HS-27A (cell line): Measurements from ENCODE around the gene RMC1.
"Not testable (repeated sequence)": the region's sequence is repeated elsewhere in the genome, so short reads cannot be mapped to it uniquely, and the experiment has no call there.

ENCODE experiments used
- DNase-seq: peaks from one replicate; pipeline ENCODE4 v3.0.0-alpha.2; 2012; ENCODE audit warnings: low read depth, missing footprints

The RMC1 gene

DNA sequence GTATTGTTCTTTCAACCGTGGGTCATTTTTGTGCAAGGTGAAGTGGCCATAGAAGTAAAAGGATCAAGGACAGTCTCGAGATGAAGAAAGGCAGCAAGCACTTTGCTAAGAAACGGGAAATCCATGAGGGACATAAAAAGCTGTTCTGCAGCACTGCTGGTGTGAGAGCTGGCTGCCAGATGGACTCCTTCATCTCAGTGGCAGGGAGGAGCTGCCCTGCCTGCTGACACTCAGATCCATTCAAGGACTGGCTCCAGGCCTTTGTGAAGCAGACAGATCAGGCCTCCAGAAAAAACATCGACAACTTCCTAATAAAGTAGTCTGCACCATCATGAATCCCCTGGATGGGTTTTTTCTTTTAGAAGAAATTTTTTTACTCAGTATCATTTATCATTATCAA lies 29.5 kb downstream of the RMC1 start:
- no peak for DNase-seq

DNA sequence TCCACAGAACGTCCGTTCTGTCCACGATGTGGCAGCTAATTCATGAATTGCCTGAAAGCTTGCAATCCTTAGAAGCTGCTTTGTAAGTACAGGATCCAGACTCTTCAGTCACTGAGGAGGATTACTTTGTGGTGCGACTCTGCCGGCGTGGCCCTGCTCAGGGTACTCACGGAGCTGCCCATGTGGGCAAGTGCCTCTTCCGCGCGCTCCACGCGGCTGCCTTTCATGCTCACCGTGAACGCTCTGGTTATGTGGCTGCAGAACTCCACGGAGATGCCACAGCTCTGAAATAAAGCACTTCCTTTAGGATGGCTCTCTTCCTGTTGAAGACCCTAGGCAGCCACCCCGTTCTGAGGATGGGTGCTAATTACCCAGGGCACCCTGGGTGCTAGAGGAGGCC lies 31.0 kb downstream of the RMC1 start:
- DNase-seq = no peak

GRCh38 chr18:23536204-23536603 lies 32.9 kb downstream of the RMC1 start:
- DNase-seq = no peak

GRCh38 chr18:23537274-23537673 lies 34.0 kb downstream of the RMC1 start:
- no peak for DNase-seq

DNA sequence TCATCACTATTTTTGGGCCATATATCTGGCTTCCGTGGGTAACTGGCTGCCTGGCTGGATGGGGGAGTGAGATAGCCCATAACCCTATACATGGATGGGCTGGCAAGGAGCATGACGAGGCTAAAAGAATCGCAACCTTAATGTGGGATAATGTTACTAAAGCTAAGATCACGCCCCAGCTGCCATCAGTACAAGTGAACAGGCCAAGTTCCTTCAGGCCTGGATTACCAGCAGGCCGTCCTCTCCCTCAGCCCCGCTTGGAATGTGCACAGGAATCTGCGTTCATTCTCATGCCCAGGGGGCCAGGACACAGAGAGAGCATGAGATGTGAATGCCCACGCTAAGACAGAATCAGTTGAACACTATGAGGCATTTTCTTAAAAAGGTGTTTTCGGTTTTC lies 34.7 kb downstream of the RMC1 start:
- DNase-seq = no peak

- no peak for DNase-seq
Measured at GRCh38 chr18:23538870-23539269, 35.6 kb downstream of the RMC1 start.

- DNase-seq = no peak
Measured at GRCh38 chr18:23539296-23539695, 36.0 kb downstream of the RMC1 start.

GRCh38 chr18:23539911-23540525 lies 36.7 kb downstream of the RMC1 start:
- no peak for DNase-seq

DNA sequence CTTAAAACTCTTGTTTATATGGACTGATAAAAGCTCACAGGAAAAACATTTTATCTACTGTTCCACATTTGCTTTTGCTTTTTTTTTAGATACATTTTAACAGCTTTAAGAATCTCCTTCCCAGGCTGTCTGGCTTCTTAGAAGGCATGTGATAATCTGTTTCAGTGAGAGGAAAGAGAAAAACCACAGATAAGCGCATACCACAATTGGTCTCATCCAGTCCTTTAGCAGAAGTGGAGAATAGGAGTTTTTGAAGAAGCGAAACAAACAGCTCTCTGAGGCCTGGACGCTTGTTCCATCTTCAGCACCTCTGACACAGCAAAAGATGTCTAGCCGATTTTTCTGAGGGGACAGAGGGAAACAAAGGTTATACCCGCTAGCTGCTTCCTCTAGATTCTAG lies 37.6 kb downstream of the RMC1 start:
- DNase-seq = no peak

DNA sequence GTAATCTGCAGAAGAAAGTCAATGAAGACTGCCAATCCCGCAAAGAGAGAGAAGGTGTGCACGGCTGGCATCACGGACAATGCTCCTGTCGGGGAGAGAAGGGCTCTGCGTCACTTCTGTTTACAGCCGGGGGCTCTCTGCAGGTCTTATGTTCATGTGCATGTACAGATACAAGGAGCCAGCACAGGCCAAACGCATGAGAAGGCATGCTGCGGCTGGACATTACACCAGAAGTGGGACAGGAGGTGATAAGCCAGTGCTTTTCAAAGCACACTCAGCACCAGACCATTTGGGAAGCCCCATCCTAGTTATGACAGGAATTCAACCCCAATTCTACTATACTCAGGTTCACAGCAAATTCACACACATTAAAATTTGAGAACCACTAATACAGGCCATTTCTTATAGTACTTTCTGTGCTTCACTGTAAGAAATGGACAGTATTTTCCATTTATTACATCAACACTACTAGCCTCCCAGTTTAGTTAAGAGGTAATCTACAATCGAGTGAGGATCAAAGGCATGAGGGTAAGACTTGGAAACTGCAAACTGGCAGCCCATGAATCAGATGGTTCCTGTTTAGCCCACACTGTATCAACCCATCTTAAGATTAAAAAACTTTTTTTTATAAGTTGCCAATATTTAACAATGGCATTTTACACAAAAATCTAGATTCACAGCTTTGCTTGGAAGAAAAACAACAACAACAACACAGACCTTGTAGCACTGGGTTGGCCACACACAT lies 38.2 kb downstream of the RMC1 start:
- DNase-seq = no peak

DNA sequence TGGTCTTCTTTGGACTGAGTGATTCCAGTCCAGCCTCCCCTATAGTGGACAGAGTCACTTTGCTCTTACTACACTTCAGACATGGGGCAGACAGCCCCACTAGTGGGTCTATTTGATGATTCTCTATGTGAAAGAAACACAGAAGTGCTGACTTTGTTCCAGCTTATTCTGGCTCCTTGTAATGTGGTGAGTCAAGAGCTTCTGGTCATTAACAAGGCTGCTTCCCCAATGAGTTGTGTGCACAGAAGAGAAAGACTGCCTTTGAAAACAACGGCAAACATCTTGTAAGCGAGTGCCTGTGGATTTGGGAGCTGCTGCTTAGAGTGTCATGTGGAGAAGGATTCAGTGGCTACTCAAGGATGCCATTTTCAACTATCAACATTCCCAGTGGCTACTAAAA lies 39.1 kb downstream of the RMC1 start:
- no peak for DNase-seq

GRCh38 chr18:23545247-23545789 lies 42.0 kb downstream of the RMC1 start:
- DNase-seq = no peak

DNA sequence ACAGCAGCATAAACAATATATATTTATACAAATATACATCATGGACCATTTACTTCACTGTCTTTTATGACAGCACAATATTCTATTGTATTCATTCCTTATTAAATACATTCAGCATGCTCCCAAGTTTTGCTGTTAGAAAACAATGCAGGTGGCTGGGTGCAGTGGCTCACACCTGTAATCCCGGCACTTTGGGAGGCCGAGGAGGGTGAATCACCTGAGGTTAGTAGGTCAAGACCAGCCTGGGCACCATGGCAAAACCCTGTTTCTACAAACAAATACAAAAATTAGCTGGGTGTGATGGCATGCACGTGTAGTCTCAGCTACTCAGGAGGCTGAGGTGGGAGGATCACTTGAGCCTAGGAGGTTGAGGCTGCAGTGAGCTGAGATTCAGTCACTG lies 44.0 kb downstream of the RMC1 start:
- no peak for DNase-seq

GRCh38 chr18:23547846-23548245 lies 44.5 kb downstream of the RMC1 start:
- DNase-seq = no peak

DNA sequence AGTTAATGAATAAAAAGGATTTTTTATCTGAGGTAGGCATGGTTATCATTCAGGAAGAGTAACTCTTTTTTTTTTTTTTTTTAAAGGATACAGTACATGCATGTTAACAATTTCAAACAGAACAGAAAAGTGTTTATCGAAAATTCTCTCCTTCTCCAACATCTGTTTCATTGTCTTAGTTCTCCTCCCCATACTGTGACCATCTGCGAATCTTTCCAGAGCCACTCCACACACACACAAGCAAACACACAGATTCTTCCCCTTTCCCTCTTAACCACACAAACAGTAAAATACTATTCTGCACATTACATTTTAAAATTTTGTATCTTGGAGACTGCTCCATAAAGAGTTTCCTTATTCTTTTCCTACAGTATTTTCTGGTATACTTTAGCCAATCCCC lies 45.0 kb downstream of the RMC1 start:
- DNase-seq = no peak

DNA sequence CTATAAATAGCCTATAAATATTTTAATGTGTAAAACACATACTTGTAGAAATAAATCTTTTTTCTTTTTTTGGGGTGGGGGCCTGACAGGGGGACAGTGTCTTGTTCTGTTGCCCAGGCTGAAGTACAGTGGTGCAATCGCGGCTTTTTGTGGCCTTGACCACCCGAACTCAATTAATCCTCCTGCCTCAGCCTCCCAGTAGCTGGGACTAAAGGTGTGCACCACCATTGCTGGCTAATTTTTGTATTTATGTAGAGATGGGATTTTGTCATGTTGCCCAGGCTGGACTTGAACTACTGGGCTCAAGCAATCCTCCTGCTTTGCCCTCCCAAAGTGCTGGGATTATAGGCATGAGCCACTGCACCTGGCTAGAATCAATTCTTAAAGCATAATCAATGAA lies 45.4 kb downstream of the RMC1 start:
- DNase-seq = no peak

DNA sequence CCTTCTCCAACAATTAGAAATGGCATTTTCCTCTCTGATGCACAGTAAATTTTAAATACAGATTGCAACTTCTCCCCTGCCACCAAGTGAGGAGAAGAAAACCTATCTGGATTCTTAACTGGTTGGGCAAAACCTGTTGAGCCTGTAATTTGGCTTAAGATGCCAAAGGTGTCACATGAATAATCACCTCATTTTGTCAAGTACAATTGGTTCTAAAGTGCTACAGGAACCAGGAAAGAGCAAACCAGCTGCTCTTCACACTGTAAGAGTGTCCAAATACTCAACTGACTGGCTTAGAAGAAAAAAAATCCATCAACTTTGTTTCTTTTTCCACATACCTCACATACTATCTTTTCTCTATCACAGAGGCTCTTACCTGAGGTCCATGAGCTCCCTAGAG lies 47.6 kb downstream of the RMC1 start:
- no peak for DNase-seq

- no peak for DNase-seq
Measured at GRCh38 chr18:23551978-23552377, 48.7 kb downstream of the RMC1 start.

DNA sequence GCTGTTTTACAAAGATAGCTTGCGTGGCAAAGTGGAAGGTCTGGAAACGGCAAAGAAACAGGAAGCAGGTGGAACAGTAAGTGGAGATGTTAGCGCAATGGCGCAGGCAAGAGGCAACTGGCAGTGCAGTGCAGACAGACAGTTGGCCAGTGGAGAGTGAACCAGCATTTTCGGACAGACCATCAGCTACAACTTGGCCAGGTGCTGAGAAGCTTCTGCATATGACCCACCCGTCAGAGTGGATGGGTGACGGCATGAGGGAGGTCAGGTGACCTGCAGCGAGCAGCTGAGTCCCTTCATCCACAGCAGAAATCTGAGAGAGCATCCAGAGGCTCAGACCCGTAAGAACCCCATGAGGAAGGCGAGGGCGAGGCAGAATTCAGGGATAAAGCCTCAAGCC lies 49.2 kb downstream of the RMC1 start:
- no peak for DNase-seq

DNA sequence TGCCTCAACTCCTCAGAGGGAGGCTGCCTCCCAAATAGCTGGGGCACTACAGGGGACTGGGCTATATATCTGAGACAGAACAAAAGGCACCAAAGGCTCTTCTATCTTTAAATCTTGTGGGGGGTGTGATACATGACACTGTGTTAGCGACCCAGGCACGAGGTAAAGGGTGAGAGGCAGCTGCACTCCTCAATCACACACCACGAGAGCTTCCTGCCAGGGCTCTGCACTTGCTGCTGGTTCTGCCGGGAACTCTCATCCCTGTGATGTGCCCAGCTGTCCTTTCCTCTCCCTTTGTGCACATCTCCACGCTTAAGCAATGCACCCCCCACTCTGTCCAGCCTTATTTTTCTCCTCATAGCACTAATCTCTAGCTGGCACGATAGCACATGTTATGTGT lies 50.6 kb downstream of the RMC1 start:
- DNase-seq = no peak

DNA sequence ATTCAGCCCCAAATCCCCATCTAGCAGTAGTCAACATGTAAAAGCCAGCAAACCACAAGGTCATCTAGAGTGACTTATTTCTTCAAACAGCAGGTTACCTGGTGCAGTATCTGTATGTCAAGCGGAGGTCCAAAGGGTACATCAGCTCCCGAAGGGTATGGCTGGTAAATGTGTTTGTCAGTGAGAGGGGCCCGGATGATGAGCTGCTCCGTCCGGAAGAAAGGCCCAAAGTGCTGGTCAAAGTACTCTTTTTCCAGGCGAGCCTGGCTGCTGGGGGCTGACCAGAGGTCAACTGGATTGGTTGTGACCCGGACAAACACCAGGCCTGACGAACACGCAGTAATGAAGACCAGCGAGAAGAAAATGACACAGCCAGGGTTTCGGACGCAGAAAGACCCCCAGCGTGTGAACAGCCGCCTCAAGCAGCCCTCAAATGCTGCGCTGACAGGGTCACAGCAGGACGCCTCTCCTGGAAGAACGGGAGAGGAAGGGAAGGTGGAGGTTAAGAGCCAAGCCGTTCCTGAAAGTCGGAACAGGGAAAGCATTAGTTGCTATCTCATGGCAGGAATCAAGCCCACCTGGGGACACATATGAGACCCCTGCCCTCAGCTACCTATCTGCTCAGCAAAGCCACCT lies 53.0 kb downstream of the RMC1 start:
- no peak for DNase-seq

GRCh38 chr18:23557511-23557910 lies 54.2 kb downstream of the RMC1 start:
- DNase-seq = not testable (repeated sequence)

DNA sequence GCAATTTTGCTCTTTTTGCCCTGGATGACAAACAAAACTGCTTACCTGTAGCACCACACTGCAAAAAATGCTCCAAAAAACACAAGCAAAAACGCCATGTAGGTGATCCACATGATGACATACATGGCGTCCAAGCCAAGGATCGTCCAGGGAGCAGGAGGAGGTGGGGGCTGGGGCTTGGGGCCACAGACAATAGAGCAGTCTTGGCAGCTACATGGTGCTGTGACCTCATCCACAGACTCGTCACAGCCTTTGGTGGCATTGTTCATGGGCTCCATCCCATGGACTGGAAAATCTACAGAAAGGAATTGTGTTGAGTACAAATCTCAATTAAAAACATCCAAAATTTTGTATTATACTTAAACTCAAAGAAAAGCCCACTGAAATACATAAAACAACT lies 56.9 kb downstream of the RMC1 start:
- no peak for DNase-seq
